Stimulated activated CD4-positive, alpha-beta T cell treated with anti-CD3 and anti-CD28 coated beads, Interleukin-12 subunit alpha, Interleukin-12 subunit beta, amount 100 ng/mL, for 4 hours (primary cell): ENCODE measurements around the gene SAMD4B.
"Not testable (repeated sequence)": the region's sequence is repeated elsewhere in the genome, so short reads cannot be mapped to it uniquely, and the experiment has no call there.

Experiments
- DNase-seq: peaks from one replicate; pipeline ENCODE4 v3.0.0-alpha.2; 2020

SAMD4B gene

GRCh38 chr19:39310558-39311311, 31.5 kb upstream of the SAMD4B start:
- DNase-seq: no peak

- no peak for DNase-seq
Observed at GRCh38 chr19:39314016-39314728, 28.0 kb upstream of the SAMD4B start.

DNA sequence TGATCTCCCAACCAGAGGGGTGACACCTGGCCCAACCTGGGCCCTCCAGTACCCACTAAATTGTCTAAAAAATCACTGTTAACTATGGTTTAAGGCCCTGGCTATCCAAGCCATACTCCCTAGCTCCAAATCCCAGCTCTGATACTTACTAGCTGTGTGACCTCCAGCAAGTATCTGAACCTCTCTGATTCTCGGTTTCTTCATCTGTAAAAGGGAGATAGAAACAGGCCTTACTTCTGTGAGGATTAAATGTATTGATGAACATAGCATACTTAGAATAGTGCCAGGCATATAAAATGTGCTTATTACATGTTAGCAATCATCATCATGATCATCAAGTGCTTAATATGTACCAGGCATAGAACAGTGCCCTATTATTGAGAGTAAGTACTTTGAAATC, 26.3 kb upstream of the SAMD4B start:
- DNase-seq: no peak

GRCh38 chr19:39316627-39317321, 25.4 kb upstream of the SAMD4B start:
- DNase-seq: no peak

GRCh38 chr19:39317476-39317875, 24.7 kb upstream of the SAMD4B start:
- no peak for DNase-seq

- no peak for DNase-seq
Observed at GRCh38 chr19:39318071-39318470, 24.1 kb upstream of the SAMD4B start.

GRCh38 chr19:39318690-39319089, 23.5 kb upstream of the SAMD4B start:
- no peak for DNase-seq

DNA sequence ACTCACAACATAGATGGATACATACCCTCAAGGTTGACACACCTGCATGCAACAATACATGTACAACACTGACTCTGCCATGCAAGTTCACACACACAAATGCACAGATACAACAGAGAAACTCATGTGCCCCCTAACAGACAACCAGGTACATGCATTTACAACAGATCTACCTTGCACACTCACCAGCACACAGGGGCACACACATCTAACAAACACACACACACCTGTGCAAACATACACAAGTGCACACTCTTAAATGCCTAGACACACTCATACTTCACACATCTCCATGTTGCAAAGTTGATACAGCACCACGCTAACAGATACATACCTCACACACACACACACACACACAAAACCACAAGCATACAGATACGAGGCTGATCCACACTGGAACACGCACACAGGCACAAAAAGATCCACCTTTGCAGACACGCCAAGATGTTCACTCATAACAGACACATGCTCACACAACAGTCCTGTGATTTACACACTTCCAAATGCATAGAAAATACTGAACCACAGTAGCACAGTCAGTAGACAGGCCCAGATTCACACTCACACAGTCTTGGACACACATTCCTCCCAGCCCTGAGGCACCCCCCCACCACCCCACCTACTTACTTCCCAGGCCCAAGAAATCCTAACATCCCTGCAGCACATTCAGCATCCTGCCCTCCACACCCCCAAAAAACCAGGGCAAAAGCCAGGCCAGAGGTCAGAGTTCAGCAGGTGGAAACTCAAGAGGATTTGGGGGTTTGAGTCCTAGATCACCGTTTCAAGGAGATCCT, 22.9 kb upstream of the SAMD4B start:
- DNase-seq: no peak

DNA sequence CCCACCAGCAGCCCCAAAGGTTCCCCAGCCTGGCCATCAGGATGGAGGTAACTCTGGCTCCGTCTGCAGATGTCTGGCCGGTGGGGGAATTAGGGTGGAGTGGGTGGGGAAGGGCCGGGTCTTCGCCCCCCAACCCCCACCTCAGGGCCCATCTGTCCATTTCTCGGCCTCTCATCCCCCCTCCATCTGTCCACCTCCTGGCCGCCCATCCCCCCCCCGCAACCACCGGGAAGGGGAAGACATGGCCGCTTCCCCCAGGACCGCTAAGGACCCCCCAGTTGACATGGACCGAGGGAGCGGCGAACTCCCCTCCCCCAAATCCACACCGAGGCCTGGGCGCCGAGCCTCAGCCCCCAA, 22.4 kb upstream of the SAMD4B start:
- no peak for DNase-seq

- DNase-seq: no peak
Observed at GRCh38 chr19:39321117-39321831, 20.9 kb upstream of the SAMD4B start.

DNA sequence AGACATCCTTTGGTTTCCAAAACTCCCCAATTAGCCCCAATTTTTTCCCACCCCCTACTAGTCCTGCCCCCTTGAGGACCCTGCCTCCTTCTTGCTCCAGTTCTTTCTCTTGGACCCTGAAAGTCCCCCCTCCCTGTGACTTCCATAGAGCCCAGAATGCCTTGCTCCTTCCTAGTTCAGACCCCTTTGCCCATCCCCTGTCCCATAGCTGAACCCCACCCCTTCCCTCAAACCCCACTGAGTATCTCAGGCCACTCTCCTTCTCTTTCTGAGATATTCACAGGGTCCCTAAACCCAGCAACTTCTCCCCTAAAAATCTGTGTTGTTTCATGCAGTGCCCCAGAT, 20.4 kb upstream of the SAMD4B start:
- no peak for DNase-seq

DNA sequence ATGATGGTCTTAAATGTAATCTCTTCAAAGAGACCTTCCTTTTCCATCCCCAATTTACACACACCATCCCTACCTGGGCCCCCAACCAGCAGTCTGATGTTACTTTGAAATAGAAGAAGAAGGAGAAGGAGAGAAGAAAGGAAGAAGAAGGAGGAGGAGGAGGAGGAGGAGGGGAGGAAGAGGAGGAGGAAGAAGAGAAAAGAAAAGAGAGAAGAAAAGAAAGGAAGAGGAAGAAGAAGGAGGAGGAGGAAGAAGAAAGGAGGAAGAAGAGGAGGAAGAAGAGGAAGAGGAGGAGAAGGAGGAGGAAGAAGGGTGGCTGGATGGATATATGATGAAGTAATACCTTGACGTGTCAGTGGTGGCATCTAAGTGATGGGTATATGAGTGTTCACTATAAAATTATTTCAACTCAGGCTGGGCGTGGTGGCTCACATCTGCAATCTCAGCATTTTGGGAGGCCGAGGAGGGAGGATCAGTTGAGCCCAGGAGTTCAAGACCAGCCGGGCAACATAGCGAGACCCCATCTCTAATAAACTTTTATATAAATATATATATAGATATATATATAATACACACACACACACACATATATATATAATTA, 17.9 kb upstream of the SAMD4B start:
- no peak for DNase-seq

- no peak for DNase-seq
Observed at GRCh38 chr19:39325778-39326665, 16.2 kb upstream of the SAMD4B start.

- DNase-seq: no peak
Observed at GRCh38 chr19:39327363-39328045, 14.7 kb upstream of the SAMD4B start.

- peak; percentile 84 for DNase-seq
Observed at GRCh38 chr19:39328046-39328705, 14.0 kb upstream of the SAMD4B start.

- no peak for DNase-seq
Observed at GRCh38 chr19:39329948-39330347, 12.3 kb upstream of the SAMD4B start.

GRCh38 chr19:39332293-39332692, 9.9 kb upstream of the SAMD4B start:
- DNase-seq: no peak

DNA sequence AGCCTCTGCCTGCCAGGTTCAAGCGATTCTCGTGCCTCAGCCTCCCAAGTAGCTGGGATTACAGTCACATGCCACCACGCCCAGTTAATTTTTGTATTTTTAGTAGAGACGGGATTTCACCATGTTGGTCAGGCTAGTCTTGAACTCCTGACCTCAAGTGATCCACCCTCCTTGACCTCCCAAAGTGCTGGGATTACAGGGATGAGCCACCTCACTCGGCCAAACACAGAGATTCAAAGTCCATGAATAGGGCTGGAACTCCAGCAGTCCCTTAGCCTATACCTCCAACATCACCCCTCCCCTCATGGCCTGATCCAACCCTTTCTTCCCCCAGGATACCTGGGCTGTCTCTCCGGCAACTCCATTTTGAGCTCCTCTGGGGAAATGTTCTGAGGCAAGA, 9.5 kb upstream of the SAMD4B start:
- DNase-seq: not testable (repeated sequence)

DNA sequence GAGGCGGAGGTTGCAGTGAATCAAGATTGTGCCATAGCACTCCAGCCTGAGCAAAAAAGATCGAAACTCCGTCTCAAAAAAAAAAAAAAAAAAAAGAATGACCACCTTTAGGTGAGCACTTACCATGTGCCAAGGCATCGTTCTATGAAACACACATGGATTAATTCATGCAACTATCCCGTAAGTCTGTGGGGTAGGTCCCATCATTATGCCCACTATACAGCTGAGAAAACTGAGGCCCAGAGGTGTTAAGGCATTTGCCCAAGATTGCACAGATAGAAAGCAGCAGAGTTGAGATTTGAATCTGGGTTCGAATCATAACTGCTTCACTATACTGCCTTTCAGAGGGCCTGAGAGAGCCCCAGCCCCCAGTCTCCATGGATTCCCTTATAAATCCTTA, 8.7 kb upstream of the SAMD4B start:
- DNase-seq: no peak

DNA sequence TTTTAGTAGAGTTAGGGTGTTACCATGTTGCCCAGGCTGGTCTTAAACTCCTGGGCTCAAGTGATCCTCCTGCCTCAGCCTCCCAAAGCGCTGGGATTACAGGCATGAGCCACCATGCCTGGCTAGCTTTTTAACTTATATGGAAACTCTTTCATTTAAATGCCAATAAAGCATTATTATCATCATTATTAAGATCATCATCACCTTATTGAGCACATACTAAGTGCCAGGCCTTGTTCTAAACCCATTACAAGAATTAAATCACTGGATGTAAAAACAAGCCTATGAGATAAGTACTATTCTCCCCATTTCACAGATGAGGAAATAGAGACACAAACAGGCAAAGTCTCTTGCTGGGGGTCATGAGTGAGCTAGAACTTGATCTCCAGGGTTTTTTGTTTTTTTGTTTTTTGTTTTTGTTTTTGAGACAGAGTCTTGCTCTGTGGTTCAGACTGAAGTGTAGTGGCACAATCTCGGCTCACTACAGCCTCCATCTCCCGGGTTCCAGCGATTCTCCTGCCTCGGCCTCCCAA, 7.7 kb upstream of the SAMD4B start:
- DNase-seq: no peak
